ENCODE data around the gene TBC1D32.
"Not testable (repeated sequence)": the region's sequence is repeated elsewhere in the genome, so short reads cannot be mapped to it uniquely, and the experiment has no call there.

Gene TBC1D32, protein sequence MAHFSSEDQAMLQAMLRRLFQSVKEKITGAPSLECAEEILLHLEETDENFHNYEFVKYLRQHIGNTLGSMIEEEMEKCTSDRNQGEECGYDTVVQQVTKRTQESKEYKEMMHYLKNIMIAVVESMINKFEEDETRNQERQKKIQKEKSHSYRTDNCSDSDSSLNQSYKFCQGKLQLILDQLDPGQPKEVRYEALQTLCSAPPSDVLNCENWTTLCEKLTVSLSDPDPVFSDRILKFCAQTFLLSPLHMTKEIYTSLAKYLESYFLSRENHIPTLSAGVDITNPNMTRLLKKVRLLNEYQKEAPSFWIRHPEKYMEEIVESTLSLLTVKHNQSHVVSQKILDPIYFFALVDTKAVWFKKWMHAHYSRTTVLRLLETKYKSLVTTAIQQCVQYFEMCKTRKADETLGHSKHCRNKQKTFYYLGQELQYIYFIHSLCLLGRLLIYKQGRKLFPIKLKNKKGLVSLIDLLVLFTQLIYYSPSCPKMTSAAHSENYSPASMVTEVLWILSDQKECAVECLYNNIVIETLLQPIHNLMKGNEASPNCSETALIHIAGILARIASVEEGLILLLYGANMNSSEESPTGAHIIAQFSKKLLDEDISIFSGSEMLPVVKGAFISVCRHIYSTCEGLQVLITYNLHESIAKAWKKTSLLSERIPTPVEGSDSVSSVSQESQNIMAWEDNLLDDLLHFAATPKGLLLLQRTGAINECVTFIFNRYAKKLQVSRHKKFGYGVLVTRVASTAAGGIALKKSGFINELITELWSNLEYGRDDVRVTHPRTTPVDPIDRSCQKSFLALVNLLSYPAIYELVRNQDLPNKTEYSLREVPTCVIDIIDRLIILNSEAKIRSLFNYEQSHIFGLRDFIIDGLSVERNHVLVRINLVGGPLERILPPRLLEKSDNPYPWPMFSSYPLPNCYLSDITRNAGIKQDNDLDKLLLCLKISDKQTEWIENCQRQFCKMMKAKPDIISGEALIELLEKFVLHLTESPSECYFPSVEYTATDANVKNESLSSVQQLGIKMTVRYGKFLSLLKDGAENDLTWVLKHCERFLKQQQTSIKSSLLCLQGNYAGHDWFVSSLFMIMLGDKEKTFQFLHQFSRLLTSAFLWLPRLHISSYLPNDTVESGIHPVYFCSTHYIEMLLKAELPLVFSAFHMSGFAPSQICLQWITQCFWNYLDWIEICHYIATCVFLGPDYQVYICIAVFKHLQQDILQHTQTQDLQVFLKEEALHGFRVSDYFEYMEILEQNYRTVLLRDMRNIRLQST

DNA sequence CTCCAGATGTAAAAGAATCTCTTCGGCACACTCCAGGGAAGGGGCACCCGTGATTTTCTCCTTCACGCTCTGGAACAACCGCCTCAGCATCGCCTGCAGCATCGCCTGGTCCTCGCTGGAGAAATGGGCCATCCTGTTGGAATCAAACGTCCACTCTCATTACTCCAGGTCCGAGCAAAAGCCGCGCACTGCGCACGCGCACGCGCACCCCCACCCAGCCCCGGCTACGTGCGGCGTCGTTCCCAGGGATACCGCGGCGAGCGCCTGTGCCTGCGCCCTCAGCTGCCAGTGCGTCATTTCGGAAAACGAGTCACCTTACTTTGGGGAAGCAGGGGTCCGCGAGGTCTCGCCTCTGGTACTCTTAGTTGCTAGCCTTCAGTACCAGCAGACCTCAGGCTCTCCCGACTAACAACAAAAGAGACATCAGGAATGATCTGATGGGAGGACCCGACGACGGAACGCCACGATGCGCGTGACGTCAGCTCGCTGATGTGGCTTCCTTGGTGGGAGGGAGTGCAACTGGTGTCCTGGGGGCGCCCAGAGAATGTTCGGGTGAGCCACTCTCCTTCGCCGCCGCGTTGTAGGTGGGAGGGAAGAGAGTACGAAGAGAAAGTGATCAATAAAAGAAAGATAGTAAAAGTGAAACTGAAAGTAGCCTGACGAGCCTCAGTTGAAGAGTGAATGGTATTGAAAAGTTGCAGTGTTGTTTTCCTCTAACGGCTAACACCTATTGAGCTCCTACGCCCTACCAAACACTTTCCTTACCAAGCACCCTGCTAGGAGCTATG is at the start of gene TBC1D32:
TBC1D32 (minus strand) TSS at position 182 of the 788 bp plus-strand sequence; CDS start at position 132, 50 bp downstream.
- DNase-seq (ENCODE audit: low read depth, low spot score) = peak; percentile 67

DNA sequence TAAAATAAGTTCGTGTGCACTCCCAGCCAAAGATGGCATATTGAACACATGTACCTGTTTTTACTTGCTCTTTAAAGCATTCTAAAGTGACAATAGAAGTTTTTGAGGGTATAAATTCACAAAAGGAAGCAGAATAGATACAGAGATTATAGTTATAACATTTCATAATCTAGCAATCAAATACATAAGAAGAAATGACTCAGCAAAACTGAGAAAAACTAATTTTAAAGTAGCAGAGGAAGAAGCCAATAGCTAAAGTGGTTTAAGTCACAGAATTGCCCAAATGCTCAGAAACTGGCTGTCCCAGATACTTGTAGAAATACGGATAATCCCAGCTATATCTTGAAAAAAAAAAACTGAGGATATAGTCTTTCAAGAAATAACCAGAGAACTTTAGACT is 49.2 kb upstream of the TBC1D32 start:
- no peak for DNase-seq (ENCODE audit: low read depth, low spot score)

DNA sequence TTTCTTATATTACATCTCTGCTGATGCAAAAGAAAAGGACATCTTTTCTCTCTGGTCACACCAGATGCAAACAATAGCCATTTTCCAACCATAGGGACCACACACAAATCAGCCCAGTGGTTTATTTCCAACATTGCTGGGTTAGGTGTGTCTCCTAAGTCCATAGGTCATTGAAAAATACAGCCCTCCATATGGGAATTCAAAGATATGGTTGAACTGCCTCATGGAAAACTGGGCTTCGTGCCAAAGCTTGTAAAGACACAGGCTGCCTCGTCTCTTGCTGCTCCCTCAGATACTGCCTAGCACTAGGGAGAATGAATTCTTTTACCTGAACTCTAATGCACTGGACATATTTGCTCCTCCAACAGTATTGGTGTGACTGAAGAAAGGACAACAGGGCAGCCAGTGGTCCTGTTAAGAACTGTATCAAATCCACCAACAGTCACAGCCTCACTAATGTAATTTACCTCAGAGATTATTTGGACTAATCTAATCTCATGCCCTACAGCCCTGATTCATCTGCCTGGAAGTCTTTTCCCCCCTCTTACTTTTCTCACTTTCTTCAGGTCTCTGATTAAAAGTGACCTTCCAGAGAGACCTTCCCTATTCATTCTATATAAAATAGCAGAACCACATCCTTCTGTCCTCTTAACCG is 48.3 kb upstream of the TBC1D32 start:
- no peak for DNase-seq (ENCODE audit: low read depth, low spot score)

DNA sequence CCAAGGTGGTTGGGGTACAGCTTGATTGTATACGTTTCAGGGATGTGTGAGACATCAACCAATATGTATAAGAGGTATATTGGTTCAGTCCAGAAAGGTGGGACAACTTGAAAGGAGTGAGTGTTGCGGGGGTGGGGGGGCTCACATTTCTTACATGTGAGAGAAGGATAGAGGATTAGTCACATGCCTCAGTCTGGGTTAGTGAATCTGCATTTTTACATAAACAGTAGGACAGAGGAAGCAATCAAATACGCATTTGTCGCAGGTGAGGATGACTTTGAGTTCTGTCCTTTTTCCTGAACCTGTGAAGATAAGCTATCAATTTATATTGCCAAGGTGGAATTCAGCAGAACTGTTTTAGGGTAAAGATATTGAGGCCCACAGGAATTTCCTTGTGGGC is 42.1 kb upstream of the TBC1D32 start:
- DNase-seq (ENCODE audit: low read depth, low spot score) = no peak

DNA sequence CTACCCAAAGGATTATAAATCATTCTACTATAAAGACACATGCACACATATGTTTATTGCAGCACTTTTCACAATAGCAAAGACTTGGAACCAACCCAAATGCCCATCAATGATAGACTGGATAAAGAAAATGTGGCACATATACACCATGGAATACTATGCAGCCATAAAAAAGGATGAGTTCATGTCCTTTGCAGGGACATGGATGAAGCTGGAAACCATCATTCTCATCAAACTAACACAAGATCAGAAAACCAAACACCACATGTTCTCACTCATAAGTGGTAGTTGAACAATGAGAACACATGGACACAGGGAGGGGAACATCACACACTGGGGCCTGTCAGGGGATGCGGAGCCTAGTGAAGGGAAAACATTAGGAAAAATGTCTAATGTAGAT is 39.9 kb upstream of the TBC1D32 start:
- not testable (repeated sequence) for DNase-seq (ENCODE audit: low read depth, low spot score)

DNA sequence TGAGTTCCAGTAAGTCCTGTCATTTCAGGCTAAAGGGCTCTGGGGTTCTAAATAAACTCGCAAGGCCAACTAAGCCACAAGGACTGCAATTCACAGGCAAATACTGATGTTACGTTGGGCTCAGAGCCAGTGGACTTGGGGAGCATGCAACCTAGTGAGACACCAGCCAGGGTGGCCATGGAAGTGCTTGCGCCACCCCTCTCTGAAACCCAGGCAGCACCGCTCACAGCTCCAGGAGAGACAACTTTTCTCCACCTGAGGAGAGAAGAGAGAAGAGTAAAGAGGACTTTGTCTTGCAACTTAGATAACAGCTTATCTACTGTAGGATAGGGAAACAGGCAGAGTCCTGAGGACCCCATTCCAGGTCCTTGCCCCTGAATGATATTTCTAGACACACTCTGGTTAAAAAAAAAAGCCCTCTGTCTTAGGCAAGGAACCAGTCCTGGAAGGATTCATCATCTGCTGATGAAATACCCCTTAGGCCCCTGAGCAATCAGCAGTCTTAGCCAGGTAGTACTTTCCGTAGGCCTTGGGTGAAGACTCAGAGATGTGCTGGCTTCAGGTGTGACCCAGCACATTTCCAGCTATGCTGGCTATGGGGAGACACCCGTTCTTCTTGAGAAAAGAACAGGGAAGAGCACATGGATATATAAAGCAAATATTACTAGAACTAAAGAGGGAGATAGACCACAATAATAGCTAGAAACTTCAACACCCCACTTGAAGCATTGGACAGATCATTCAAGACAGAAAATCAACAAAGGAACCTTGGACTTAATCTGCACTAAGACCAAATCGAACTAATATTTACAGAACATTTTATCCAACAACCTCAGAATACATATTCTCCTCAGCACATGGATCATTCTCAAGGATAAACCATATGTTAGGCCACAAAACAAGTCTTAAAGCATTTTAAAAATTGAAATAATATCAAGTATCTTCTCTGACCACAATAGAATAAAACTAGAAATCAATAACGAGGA is 31.5 kb upstream of the TBC1D32 start:
- DNase-seq (ENCODE audit: low read depth, low spot score) = no peak

DNA sequence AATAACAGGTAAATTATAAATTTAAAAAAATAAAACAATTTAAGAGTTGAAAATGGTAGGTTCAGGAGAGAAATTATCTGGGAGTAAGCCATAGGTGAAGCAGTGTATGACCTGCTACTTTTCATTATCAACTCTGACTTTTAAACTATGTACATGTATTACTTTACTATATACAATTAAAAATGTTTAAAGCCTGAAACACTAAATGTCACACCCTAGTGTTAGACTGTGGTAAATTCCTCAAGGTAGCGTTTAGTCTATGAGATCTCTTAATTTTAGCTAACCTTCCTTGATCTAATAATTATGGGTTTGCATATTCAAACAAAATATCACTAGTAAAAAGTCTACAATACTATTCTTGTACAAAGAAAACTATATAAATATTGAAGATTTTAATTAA is 22.3 kb upstream of the TBC1D32 start:
- DNase-seq (ENCODE audit: low read depth, low spot score) = no peak

DNA sequence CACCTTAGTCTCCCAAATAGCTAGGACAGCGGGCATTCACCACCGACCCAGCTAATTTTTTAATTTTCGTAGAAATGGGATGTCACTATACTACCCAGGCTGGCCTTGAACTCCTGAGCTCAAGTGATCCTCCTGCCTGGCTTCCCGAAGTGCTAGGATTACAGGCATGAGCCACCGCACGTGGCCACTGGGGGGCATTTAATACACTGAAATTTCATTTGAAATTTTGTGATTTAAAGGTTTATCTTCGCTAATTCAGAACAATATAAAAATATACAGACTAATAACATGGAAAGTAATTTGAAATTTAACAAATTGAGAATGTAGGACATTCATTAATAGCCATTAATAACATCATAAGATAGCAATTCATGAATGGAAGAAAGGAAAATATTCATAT is 20.5 kb upstream of the TBC1D32 start:
- no peak for DNase-seq (ENCODE audit: low read depth, low spot score)

DNA sequence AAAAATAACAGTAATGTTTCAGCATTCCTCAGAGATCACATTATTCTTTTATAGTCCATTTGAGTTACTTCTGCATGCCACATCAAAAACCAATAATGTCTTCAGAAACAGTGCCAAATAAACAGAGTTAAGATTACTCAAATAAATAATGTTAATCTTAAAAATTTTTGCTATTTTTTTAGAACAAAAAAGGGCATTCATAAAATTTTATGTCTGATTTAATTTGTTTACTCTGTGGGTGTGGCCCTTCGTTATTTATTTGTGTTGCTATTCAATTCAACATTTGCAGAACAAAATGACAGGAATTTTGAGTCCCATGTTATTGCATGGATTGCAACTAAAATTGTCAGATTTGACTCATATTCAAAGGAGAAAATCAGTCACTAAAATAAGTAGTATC is 18.7 kb upstream of the TBC1D32 start:
- no peak for DNase-seq (ENCODE audit: low read depth, low spot score)

DNA sequence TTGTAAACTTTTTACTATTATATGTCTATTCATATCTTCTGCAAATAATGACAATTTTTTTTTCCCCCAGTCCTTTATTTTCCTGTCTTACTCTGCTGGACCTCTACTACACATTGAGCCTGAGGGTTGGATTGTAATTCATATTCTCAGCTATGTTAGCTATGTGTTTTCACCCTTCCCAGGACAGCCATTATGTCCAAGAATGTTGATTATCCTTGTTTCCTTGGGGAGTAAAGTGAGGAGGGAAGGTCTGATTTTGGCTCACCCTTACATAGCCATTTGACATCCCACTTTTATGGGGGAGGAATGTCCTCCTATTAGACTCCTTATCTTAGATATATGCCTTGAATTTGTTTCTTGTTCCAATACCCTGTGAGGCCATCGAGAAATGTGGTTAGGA is 17.6 kb upstream of the TBC1D32 start:
- no peak for DNase-seq (ENCODE audit: low read depth, low spot score)

DNA sequence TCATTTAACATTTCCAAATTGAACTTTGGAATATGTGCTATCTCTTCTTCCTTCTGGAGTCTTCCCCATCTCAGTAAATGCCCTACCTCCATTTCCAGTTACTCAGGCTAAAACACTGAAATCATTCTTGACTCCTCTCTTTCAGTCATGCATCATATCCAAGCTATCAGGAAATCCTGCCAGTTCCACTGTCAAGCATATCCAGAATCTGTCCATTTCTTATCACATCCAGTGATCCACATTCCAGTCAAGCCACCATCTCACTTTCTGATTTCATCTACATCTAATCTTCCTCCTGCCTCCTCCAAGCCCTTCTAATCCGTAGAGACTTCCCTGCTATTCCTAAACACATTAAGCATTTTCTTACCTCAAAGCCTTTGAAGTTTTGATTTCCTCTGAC is 15.3 kb upstream of the TBC1D32 start:
- DNase-seq (ENCODE audit: low read depth, low spot score) = no peak

DNA sequence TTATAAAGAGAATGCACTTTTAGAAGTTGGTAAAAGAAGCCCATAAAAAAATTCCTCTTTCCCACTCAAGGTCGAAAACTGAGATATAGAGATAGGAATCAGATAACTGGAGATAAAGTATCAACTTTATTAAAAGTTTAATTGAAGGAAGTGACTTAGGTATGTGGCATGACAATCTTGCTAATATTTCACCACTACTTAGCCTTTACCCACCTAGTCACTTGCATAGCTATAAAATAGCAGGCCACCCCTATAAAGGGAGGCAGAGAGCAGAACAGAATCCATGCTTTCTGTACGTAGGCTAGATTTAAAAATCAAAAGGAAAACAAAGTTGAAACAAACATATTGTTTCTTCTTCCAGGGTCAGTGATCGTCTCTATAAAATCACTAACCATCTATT is 13.2 kb upstream of the TBC1D32 start:
- DNase-seq (ENCODE audit: low read depth, low spot score) = no peak

DNA sequence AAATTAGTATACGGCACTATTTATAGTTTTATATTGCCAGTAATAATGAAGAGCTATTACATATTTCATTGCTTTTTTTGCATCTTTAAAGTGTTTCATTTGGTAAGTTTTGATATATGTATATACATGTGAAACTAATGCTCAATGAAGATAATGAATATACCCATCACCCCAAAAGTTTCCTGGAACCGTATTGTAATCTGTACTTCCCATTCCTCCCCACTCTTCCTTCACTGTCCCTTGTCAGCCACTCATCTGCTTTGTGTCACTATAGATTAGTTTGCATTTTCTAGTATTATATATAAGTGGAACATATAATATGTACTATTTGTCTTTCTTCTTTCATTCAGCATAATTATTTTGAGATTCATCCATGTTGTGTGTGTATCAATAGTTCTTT is 10.3 kb upstream of the TBC1D32 start:
- DNase-seq (ENCODE audit: low read depth, low spot score) = no peak

DNA sequence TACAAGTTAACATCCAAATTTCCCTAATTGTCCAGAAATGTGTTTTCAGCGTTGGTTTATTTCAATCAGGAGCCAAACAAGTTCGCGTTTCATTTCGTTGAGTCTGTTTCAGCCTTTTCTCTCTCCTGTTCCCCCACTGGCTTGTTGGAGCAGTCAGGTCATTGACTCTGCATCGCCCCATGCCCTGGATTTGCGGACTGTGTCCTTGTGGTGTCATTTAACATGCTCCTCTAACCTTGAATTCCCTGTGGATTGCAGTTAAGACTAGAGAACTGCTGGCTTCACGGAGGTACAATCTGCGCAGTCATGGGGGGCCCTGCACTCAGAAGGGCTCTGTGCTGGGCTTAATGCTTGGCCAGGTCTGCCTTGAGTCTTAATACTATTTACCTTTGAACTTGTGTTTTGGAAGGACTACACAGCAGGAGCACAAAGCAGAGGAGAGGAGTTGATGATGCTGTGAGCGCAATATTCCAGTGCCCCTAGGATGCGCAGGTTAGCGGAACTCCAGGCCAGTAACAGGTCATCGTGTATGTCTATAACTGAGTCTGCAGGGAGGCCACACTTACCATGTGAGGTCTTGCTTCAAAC is 5.5 kb upstream of the TBC1D32 start:
- DNase-seq (ENCODE audit: low read depth, low spot score) = no peak

DNA sequence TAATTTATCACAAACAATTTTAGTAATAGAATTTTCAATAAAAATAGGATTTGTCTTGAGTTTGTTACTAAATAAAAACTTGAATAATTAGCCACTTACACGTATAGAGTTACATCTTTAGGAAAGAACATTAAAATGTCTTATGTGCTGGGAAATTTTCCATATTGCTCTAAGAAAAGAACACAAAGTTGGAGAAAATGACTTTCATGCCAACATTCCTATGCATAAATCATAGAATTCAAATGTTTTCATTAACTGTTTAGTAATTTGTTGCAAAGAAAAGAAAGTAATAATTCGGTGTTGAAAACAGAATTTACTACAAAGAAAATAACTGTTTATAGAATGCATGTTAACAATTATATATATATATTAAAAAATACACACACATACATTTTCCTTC is 4.7 kb upstream of the TBC1D32 start:
- DNase-seq (ENCODE audit: low read depth, low spot score) = no peak

DNA sequence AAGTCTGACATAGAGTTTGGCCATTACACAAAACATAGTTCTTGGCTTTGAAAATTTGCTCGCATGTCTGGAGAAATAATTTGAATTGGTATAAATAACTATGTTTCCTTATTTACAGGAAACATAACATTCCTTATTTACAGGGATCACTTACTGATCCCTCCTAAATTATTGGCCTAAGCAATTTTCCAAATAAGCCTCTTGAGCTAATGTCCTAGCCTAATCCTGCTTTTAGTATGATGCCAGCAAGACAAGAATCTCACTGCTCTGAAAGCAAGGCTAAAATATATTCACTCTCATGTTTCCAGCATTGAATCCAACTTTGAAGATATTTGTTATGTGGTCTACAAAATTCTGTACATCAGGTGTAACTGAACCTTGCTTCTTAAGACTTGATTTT is 4.1 kb upstream of the TBC1D32 start:
- DNase-seq (ENCODE audit: low read depth, low spot score) = no peak

DNA sequence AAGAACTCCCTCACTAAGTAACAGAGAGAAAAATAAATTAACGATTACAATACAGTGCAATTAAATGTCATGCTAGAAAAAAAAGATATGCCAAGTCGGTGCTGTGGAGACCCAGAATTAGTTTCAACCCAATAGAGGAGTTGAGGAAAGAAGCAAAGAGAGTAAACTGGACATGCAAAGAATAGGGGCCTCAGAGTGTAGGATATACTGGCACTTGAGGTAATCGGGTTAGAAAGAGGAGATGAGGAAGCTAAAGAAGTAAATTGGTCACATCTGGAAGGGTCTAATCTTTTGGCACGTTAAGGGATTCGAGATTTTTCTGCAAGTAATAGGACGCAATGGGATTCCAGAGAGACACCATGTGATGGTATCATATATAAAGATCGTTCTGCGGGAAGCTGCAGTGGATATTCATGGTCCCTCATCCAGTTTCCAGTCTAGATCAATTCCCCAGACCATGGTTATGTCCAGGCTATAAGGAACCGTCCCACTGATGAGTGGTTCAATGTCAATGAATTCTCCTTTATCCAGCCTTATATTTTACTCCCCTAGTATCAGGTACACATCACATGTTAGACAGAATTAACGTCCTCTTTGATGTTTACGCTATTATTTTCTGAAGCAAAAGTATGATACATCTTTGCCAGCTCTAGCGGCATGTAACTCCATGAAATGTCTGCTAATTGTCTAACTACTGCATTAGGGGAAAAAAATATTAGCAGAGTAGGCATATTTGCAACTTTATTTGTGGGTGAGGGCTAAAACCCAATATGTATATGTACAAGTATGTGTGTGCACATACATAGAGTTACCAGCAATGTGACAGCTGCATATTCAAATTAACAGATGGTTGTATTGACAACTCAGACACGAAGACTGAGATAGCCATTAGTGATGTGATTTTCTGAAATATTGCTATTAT is 1.1 kb upstream of the TBC1D32 start:
- DNase-seq (ENCODE audit: low read depth, low spot score) = no peak

DNA sequence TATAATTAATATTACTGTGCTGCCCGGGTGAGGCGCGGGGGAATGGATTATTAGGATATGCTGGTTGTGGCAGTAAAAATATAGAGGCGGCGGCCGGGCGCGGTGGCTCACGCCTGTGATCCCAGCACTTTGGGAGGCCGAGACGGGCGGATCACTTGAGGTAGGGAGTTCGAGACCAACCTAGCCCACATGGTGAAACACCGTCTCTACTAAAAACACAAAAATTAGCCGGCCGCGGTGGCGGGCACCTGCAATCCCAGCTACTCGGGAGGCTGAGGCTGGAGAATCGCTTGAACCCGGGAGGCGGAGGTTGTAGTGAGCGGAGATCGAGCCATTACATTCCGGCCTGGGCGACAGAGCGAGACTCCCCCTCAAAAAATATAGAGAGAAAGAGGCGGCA is 586 bp downstream of the TBC1D32 start:
- DNase-seq (ENCODE audit: low read depth, low spot score) = not testable (repeated sequence)
